HG03135 (cell line): Measurements from ENCODE around the gene PSG3.
"Not testable (repeated sequence)": the region's sequence is repeated elsewhere in the genome, so short reads cannot be mapped to it uniquely, and the experiment has no call there.

Experiments used
- ATAC-seq: cut with Tn5 transposase; IDR thresholded peaks from one replicate; pipeline ENCODE4 v1.9.1; 2021; ENCODE audit warnings: mild to moderate bottlenecking, moderate library complexity; ENCODE audit not compliant: unreplicated experiment

Gene PSG3

GRCh38 chr19:42695811-42696503 is 44.3 kb downstream of the PSG3 start:
- no peak for ATAC-seq

GRCh38 chr19:42693760-42694350 is 46.4 kb downstream of the PSG3 start:
- no peak for ATAC-seq

- ATAC-seq = no peak
Observed at GRCh38 chr19:42683917-42684513, 56.3 kb downstream of the PSG3 start.

- not testable (repeated sequence) for ATAC-seq
Observed at GRCh38 chr19:42676326-42676725, 64.0 kb downstream of the PSG3 start.

- not testable (repeated sequence) for ATAC-seq
Observed at GRCh38 chr19:42674549-42674948, 65.7 kb downstream of the PSG3 start.
